HG03139 (cell line): Measurements from ENCODE around the gene SLC25A23.
"Not testable (repeated sequence)": the region's sequence is repeated elsewhere in the genome, so short reads cannot be mapped to it uniquely, and the experiment has no call there.

Experiments used
- ATAC-seq: cut with Tn5 transposase; IDR thresholded peaks from one replicate; pipeline ENCODE4 v1.9.1; 2021; ENCODE audit not compliant: unreplicated experiment

Gene SLC25A23

DNA sequence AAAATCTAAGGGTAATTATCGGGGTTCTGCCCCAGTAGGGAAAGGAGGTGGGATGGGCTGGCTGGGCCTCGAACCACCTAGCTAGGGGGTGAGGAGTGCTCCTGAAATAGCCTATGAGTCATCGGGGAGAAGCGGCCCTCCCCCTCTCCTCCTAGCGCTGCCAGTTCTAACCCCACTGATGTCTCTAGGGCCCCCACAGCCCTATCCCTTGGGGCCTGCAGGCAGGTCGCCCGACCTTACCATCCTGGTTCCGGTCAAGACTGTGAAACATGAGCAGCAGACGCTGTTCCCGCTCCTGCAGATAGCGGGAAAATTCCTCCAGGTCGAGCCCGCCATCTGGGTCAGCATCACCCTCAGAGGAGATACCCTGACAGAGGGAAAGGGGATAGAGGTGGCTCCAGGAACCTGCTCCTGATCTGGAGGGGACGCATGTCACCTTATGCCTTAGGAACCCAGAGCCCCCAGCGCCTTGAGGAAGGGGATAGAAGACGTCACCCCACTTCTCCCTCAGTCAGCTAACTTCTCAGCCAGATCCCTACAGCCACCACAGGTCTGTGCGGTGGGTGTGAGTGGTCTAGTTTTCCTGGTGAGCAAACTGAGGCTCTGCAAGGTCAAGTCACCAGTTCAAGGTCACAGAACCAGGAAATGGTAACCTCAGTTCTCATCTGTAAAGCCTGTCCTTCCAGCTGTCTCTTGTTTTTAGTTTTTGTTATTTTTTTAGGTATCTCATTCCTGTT lies 1.5 kb downstream of the SLC25A23 start:
- no peak for ATAC-seq

DNA sequence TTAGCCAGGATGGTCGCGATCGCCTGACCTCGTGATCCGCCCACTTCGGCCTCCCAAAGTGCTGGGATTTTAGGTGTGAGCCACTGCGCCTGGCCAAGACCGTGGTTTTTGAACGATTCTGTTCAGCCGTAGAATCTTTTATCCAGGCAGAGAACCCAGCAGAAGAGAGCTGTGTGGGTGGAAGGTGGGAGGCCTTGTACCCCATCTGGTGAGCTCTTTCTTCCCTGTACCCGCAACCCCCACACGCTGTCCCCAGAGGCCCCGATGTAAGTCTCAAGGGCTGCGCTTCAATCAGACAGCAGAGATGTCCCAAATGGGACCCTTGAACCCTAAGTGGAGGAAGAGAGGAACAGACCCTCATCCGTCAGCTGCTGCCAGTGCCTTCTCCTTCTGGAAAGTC lies 3.7 kb downstream of the SLC25A23 start:
- ATAC-seq = no peak

DNA sequence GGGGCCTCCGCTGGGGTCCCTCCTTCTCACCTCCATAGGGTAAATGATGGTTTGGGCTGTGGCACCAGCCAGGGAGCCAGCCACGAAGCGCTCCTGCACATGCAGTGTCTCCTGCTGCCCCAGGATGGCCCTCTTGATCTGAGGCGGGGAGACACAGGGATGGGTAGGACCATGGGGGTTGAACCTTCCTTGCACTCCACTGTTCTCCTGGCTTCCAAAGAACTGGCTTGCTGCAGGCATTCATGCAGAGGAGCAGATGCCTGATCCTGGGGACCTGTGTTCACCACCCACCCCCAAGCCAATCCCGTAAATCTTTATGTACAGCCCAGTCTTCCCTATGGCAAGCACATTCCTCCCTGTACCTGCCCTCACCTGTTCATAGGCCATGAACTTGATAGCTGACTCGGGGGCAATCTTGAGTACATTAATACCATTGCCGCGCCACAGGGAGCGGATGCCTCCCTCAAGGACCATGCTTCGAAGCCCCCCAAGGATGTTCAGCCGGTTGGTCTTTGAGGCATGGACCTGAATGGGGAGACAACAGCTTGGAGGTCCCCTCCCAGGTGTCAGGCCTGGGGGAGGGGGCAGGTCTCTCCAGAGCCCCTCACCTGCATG lies 5.5 kb downstream of the SLC25A23 start:
- ATAC-seq = no peak

DNA sequence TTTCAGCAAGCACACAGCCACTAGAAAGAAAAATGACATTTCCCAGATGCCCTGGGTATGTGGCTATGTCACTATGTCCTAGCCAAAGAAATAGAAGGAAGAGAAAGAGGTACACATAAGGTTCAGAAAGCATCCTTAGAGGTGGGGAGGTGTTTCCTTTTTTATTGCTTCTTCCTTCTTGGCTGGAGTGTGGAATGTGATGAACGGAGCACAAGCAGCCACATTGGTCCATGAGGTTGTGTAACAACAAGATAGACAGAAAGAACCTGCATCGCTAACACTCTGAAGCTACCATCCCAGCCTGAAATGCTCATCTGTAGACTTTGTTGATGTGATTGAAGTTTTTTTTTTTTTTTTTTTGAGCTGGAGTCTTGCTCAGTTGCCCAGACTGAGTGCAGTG lies 6.7 kb downstream of the SLC25A23 start:
- ATAC-seq = no peak

DNA sequence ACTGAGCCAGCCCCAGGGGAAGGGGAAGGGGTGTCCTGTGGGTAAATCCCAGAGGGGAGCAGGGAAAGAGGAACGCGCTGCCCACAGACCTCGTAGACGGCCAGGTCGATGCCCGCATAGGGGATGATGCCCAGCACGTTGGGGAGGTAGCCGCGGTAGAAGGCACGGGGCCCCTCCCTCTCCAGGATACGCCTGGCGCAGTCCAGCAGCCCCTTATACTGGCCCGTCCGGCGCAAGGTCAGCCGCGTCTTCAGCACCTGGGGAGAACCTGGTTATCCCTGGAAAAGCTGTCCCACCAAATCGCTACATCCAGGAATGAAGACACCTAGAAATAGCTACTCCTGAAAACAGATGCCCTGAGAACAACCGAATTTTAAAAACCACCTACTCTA lies 7.4 kb downstream of the SLC25A23 start:
- ATAC-seq = no peak

DNA sequence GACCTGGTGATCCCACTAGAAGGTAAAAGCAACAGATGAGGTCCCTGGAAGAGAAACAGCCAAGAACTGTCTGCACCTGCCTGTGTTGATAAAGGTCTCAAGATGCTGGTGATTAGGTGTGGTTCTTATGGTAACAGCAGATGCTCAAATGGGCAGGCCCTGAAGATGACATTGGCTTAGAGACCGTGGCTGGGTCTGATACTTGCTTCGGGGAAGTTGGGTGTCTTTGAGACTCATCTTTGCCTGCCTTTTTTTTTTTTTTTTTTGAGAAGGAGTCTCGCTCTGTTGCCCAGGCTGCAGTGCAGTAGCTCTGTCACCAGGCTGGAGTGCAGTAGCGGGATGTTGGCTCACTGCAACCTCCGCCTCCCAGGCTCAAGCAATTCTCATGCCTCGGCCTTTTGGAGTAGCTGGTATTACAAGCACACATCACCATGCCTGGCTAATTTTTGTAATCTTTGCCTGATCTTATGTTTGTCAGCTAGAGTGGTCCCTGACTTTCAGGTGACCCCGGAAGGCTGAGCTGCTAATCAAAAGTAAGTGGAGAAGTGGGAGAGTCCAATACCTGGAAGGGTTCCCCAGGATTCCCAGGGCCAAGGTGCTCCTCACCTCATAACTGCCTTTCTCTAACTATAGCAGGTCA lies 7.9 kb downstream of the SLC25A23 start:
- ATAC-seq = no peak

DNA sequence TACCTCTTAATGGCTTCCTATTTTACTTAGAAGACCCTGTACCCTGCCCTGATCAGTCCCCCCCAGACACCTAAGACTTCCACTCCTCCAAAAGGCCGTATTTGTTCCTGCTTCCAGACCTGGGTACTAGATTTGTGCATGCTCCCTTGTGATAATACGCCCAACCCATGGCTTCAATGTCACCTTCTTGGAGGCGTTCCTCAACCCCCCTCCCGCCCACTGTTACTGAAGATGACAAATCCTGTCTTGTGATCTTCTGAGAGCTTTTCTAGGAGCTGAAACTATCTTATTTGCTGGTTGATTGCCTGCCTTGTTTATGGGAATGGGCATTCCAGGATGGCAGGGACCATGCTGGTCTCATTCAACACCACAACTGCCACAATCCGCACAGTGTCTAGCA lies 9.4 kb downstream of the SLC25A23 start:
- ATAC-seq = no peak

DNA sequence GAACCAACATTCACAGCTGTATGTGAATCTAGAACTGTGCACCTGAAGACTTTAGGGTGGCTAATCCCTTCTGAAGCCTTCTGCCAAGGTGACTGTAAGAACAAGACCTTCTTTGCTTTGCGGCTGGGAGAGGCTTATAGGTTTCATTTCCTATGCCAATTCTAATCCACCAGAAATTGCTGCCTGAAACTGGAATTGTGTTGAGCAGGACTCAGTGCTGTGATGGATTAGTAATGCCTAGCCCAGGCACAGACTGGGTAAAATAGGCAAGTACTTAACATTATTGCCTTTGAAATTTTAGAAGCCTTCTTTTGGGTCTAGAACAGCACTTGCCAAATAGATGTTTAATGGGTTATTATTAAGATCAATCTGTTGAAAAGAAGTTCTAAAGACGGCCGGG lies 11.5 kb downstream of the SLC25A23 start:
- no peak for ATAC-seq

DNA sequence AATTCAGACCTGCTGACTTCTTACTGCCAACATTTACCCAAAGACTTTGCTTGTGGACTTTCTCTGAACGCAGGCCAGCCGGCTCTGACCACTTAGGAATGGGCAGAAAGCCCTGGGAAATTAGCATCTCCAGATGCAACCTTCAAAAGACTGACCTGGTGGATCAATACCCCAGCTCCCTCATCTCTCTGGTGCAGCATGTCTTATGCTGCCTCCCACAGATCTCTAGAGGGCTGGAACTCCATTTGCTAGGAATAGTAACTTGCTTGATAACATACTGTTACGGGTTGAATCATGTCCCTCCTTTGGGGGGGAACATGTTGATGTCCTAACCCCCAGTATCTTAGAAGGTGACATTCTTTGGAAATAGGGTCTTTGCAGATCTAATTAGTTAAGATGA lies 13.1 kb downstream of the SLC25A23 start:
- no peak for ATAC-seq

DNA sequence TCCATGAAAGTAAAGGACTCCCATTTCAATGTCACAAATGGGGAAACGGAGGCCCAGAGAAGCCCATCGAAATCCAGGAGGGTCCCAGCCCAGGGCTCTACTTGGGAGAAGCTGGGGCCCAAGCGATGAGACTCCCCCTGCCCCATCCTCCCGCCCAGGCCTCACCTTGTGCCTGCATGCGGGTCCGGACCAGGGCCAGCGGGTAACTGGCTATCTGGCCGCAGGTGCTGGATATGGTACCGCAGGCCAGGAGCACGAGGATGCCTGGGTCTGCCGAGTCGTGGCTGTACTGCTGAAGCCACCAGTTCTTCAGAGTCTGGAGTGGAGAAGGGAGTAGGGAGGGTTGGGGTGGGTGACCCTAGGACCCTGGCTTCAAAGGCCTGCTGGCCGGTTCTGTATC lies 15.6 kb downstream of the SLC25A23 start:
- no peak for ATAC-seq

DNA sequence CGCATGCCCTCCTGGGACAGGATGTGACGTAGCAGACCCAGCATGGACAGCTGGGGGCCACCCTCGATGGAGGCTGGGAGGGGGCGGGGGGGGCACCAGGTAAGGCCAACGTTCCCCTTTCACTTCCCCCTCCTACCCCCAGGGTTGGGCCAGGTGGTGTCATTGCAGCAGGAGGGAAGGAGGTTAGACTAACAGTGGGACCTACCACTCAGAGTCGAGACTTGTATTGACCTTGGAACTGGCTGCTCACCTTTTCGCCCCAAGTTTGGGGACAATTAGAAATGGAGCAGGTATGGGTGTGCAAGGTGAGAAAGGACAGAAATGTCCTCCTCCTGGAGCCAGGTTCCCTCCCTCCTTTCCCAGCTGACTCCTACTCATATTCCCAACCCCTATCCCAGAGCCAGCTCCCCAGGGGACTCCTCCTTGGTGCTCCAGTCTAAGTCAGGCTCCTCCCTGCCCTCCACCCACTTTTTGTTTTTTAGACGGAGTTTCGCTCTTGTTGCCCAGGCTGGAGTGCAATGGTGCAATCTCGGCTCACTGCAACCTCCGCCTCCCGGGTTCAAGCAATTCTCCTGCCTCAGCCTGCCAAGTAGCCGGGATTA lies 17.4 kb downstream of the SLC25A23 start:
- no peak for ATAC-seq

DNA sequence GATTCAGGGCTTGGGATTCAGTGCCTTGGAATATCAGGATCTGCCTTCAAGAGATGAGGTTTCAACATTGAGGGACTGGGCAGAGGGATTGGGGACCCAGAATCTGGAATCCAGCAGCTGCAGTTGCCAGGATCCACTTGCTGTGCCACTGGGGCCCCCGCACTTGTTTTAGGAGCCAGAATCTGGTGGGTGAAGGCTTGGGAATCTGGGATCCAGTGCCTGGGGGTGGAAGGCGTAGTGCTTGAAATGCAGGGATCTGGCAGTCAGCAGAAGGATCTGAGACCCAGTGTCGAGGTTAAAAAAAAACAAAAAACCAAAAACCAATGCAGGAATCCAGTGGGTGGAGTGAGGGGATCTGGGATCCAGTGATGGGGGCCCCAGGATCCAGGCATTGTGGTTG lies 18.7 kb downstream of the SLC25A23 start:
- no peak for ATAC-seq

DNA sequence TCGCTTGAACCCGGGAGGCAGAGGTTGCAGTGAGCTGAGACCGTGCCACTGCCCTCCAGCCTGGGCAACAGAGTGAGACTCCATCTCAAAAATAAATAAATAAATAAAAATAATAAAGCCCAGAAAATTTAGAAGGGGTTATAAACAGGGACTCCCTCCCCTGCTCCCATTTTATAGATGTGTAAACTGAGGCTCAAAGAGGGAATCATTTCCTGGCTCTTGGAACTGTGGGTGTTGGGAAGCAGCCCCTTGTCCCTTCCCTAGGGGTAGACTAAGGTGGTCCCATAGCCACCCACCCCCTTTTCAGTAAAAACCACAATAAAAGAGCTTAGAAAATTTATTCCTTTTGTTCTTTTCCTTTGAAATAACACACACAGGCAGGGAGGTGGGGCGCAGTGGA lies 19.8 kb downstream of the SLC25A23 start:
- no peak for ATAC-seq

DNA sequence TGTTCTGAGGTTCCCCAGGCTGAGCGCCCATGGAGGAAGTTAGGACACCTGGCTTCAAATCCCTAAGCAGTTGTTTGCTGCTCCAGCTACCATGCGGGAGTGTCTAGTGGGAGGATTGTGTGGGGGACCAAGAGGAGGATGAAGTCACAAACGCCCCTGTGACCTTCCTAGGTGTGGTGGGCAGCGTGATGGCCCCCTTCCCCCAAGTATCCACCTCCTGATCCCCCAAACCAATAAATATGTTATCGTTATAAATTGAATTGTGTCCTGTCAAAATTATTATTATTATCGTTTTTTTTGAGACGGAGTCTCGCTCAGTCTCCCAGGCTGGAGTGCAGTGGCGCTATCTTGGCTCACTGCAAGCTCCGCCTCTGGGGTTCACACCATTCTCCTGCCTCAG lies 25.9 kb downstream of the SLC25A23 start, which contains the start of gene SLC25A41:
Gene SLC25A41 (minus strand): TSS at position 101 of the 400 bp plus-strand sequence. CDS start 70 bp downstream, at position 31.
- ATAC-seq = no peak

DNA sequence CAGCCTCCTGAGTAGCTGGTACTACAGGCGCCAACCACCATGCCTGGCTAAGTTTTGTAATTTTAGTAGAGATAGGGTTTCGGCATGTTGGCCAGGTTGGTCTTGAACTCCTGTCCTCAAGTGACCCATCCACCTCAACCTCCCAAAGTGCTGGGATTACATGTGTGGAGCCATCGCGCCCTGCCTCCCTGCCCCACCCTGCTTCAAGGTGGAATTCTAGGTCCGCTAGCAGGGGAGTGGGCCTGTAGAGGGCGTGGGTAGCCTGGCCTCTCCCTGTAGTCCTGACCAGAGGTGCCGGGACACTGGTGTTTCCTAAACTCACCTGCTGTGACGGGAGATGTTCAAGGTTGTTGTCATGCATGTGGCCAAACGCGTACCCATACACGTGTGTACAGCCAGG lies 26.4 kb downstream of the SLC25A23 start:
- no peak for ATAC-seq

DNA sequence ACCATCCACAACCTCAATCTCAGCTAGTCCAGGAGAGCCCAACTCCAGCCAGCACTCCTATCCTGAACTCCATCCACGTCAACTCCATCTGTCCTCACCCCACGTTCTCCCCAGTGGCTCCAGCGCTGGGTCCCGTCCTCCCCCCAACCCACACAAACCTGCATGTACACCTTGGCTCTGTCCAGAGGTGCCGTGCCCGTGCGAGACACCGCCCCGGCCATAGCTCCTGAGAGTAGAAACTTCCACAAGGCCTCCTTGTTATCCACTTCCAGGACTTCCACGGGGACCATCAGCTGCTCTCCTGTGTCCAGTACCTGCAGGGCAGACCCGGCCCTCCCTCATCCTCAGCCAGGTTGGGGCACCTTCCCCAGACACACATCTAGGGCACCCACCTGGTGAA lies 27.7 kb downstream of the SLC25A23 start:
- no peak for ATAC-seq

DNA sequence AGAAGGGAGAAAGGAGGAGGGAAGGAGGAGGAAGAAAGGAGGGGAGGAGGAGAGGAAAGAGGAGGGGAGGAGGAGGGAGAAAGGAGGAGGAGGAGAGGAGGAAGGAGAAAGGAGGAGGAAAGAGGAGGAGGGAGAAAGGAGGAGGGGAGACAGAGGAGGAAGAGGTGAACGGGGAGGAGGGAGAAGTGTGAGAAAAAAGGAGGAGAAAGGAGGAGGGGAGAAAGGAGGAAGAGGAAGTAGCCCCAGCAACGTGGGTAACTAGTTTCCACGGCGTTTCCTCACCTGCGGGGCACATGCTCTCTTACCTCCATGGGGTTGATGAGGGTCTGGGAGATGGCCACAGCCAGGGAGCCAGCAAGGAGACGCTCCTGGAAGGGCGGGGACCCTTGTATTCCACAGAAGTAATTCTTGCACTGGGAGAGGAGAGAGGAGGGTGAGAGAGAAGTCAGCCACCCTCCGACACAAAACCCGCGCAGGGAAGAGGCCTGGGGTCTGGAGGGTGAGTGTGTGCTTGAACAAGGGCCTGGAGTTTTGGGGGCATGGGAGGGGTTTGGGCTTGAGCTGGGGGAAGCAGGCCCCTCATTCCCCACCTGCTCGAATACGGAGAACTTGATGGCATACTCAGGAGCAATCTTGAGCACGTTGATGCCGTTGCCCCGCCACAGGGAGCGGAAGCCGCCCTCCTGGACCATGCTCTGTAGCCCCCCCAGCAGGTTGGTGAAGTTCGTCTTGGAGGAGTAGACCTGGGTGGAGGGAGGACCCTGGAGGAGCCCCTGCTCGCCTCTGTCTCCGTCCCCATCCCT lies 30.0 kb downstream of the SLC25A23 start:
- ATAC-seq = no peak

DNA sequence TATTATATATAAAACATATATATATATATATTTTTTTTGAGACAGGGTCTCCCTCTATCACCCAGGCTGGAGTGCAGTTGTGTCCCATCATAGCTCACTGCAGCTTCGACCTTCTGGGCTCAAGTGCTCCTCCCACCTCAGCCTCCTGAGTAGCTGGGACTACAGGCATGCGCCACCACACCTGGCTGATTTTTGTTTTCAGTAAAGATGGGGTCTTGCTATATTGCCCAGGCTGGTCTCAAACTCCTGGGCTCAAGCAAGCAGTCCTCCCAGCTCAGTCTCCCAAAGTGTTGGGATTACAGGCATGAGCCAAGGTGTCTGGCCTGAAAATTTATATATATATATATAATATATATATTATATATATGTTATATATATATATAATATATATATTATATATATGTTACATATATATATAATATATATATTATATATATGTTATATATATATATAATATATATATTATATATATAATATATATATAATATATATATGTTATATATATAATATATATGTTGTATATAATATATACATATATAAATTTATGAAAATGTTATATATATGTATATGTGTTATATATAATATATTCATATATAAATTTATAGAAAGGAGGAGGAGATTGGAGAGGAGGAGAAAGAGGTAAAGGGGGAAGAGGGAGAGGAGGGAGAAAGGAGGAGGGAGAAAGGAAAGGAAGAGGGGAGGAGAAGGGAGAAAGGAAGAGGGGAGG lies 30.7 kb downstream of the SLC25A23 start:
- not testable (repeated sequence) for ATAC-seq

DNA sequence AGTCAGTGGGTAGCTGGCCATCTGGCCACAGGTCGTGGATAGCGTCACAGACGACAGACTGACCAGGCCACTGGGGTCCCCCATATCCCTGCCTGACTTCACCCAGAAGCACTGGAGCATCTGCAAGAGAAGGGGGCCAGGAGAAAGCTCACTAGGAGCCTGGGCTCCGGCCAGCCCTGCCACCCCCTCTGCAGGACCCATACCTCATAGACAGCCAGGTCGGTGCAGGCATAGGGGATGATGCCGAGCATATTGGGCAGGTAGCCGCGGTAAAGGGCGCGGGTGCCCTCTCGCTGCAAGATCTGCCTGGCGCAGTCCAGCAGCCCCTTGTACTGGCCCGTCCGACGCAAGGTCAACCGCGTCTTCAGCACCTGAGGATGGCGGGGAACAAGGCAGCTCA lies 32.5 kb downstream of the SLC25A23 start:
- no peak for ATAC-seq
